Spinal cord (tissue), 10 donors: ENCODE results near the gene EEFSEC. TPM values are rescaled to one million over a fixed set of nuclear protein-coding genes. Genes with fewer than 3 reads are reported as not detected.
A peak's percentile ranks its signal among the peaks of the same experiment; 100 is the strongest.
"Not testable (repeated sequence)": the region's sequence is repeated elsewhere in the genome, so short reads cannot be mapped to it uniquely, and the experiment has no call there.

ENCODE experiments used
- DNase-seq, 6 donors: peaks; one replicate each; pipeline versions ENCODE4 v3.0.0 to v3.0.0-alpha.2; 2013 to 2015; ENCODE audit warnings: low spot score in 6 of 6, low read depth in 4 of 6
- H3K27ac ChIP-seq: one replicate; pipeline ENCODE4 v1.5.1; 2013; ENCODE audit warnings: low read depth, low read length, control low read depth
- H3K27me3 ChIP-seq: one replicate; pipeline ENCODE4 v1.6.1; 2013; ENCODE audit warnings: low read length; ENCODE audit not compliant: control insufficient read depth, insufficient read depth
- H3K36me3 ChIP-seq: one replicate; pipeline ENCODE4 v1.6.1; 2013; ENCODE audit warnings: low read length; ENCODE audit not compliant: control insufficient read depth, insufficient read depth
- H3K4me1 ChIP-seq: one replicate; pipeline ENCODE4 v1.6.1; 2013; ENCODE audit warnings: low read length; ENCODE audit not compliant: control insufficient read depth, insufficient read depth
- H3K4me3 ChIP-seq: one replicate; pipeline ENCODE4 v1.5.1; 2013; ENCODE audit warnings: low read depth, low read length, control low read depth
- H3K9me3 ChIP-seq: one replicate; pipeline ENCODE4 v1.6.1; 2013; ENCODE audit warnings: low read length; ENCODE audit not compliant: control insufficient read depth, insufficient read depth
- WGBS: methylation state at CpG from one replicate; pipeline ENCODE4 v1.1.5; 2013; ENCODE audit warnings: missing lambda C conversion rate; ENCODE audit not compliant: insufficient coverage; 5-methylcytosine and 5-hydroxymethylcytosine counted together
- polyA plus RNA-seq, 2 donors: library from polyadenylated mRNA; unstranded; fragments of 120-200 nt; gene quantifications; one replicate each; pipeline ENCODE4 v1.2.1, GENCODE V29; 2013; ENCODE audit not compliant: insufficient read length in 2 of 2
- total RNA-seq, 2 donors: library from RNA; depleted of rRNA in 1 of 2; stranded (reverse); fragments of 120-200 nt in 1 of 2; fragments of >200 nt in 1 of 2; gene quantifications; one replicate each; pipeline versions ENCODE4 v1.2.3 to v1.2.4, GENCODE V29; 2013 to 2014
- donor health status: healthy.

Gene EEFSEC
- total and polyA plus RNA-seq, 4 donors: 6.4 to 29.1 (median 18.3) TPM

DNA sequence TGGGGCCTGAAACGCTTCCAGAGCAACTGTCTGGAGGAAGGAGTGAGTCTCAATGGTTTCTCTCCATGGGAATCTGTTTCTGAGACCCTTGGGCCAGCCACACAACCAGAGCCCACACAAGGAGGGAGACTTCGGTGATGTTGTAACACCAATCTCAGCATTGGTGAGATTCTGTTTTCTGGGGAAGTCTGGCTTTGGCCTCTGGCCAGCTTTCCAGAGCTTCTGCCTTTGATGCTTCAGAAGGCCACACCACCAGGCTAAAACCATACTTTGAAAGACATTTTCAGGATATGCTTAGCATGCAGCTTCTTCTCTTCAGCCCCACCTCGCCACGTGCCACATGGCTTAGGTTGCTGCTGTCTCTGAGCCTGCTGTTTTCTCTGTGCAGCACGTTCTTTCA, 3.6 kb upstream of the EEFSEC start:
- WGBS: 73% methylated on average over 4 of the region's 5 CpGs
- H3K27me3 ChIP-seq: no peaks in the 10 kb centered on the region
- H3K9me3 ChIP-seq: no peaks in the 10 kb centered on the region
- no peak overlapping the region for H3K4me3 ChIP-seq
- no peak overlapping the region for H3K27ac ChIP-seq
- peaks cover 5% of the 10 kb centered on the region for H3K4me1 ChIP-seq
- DNase-seq: no peak
- peaks cover 4% of the 10 kb centered on the region for H3K36me3 ChIP-seq

- Histone ChIP-seq H3K27ac (no peak overlapping the region), H3K27me3 (no peaks in the 10 kb centered on the region), H3K4me3 (no peak overlapping the region), H3K9me3 (no peaks in the 10 kb centered on the region), H3K4me1 (peaks cover 6% of the 10 kb centered on the region), H3K36me3 (no peaks in the 10 kb centered on the region)
- WGBS: 100% methylated on average over 3 of the region's 5 CpGs
- no peak for DNase-seq
Measured at GRCh38 chr3:128151758-128152274, 1.5 kb upstream of the EEFSEC start.

- Histone ChIP-seq H3K9me3 (peaks cover 4% of the 10 kb centered on the region), H3K4me3 (peak overlapping the region; percentile 53), H3K4me1 (peaks cover 6% of the 10 kb centered on the region), H3K27ac (no peak overlapping the region), H3K27me3 (no peaks in the 10 kb centered on the region), H3K36me3 (no peaks in the 10 kb centered on the region)
- peak in 1 of 6 donors; percentile 9 for DNase-seq
- 82% methylated on average over 5 of the region's 29 CpGs for WGBS
Measured at GRCh38 chr3:128152419-128153155, 694 bp upstream of the EEFSEC start.

DNA sequence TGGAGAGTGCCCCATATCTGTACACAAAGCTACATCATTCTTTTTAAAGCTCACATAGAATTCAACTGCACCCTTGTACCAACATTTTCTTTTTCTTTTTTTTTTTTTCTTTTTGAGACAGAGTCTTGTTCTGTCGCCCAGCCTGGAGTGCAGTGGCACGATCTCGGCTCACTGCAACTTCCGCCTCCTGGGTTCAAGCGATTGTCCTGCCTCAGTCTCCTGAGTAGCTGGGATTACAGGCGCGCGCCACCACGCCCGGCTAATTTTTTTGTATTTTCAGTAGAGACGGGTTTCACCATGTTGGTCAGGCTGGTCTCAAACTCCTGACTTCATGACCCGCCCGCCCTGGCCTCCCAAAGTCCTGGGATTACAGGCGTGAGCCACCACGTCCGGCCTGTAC, 1.1 kb downstream of the EEFSEC start:
- WGBS: 86% methylated on average over 15 of the region's 16 CpGs
- DNase-seq, H3K36me3 ChIP-seq, H3K27me3 ChIP-seq, H3K9me3 ChIP-seq, H3K27ac ChIP-seq, H3K4me1 ChIP-seq: not testable (repeated sequence)
- H3K4me3 ChIP-seq: peak overlapping the region; percentile 53

DNA sequence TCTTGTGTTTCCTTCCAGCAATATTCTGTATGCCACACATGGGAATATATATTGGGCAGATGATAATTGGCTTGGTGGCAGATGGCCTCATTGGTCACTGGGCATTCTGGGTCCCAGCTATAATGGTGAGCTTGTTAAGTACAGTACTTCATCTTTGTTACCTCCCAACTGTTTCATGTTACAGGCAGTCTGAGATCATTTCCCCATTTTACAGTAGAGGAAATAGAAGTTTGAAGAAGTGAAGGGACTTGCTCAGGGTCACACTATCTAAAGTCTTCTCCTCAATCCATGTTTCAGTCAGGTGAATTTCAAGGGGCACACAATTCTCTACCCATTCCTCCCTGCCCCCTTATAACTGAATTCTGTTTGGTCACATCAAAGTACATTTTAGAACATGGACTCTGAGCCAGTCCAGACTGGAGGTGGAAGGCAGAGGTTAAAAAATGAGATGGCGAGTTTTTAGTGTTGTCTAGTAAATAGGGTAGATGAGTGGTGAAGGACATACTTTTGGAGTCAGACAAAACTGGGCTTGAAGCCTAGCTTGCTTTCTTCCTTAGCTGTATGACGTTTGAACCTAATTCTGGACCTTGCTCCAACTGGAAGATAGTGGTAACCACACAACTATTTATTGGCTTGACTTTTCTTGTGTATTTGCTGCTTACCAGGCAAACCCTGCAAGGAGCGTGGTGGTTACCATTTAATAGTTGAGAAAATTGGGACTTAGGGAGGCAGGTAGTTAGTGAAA, 2.5 kb downstream of the EEFSEC start:
- Histone ChIP-seq H3K36me3 (no peaks in the 10 kb centered on the region), H3K4me3 (no peak overlapping the region), H3K9me3 (peaks cover 4% of the 10 kb centered on the region), H3K4me1 (peaks cover 6% of the 10 kb centered on the region), H3K27ac (no peak overlapping the region), H3K27me3 (no peaks in the 10 kb centered on the region)
- WGBS: 100% methylated on average over 1 of the region's 3 CpGs
- DNase-seq: no peak

DNA sequence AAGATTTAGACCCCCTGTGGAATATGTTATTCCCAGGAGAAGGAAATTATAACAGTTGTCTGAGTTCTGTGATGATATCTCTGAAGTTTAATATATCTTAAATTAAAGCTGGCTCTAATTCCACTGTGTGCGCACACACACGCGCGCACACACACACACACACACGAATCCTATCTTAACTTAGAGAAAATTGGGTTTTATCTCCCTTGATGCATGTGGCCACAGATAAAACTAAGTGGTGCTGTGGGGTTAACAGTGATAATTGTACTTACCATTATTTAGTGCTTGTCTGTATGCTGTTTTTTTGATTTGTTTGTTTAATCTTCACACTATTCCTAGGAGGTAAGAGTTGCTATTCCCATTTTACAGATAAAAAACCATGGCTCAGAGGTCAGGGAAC, 7.4 kb downstream of the EEFSEC start:
- H3K27me3 ChIP-seq: no peaks in the 10 kb centered on the region
- DNase-seq: no peak
- H3K36me3 ChIP-seq: peaks cover 5% of the 10 kb centered on the region
- no peaks in the 10 kb centered on the region for H3K4me1 ChIP-seq
- WGBS: no CpG with 5 or more reads among the region's 5 CpGs
- H3K9me3 ChIP-seq: peaks cover 4% of the 10 kb centered on the region
- H3K27ac ChIP-seq: no peak overlapping the region
- no peak overlapping the region for H3K4me3 ChIP-seq

DNA sequence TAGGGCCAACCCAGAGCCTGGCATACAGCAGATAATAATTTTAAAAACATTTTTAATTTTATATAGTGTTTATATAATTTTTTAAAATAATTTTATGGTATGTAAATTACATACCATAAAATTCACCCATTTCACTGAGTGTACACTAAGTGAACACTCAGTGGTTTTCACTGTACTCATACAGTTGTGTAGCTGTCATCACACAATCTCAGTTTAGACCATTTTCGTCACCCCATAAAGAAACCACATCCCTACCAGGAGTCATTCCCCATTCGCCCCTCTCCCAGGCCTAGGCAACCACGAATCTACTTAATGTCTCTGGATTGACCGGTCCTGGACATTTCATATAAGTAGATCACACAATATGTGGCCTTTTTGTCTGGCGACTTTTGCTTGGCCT, 10.2 kb downstream of the EEFSEC start:
- Histone ChIP-seq H3K27me3 (no peaks in the 10 kb centered on the region), H3K27ac (no peak overlapping the region), H3K36me3 (peaks cover 5% of the 10 kb centered on the region), H3K4me1 (peaks cover 11% of the 10 kb centered on the region), H3K4me3 (no peak overlapping the region), H3K9me3 (no peaks in the 10 kb centered on the region)
- 94% methylated on average over 3 of the region's 5 CpGs for WGBS
- no peak for DNase-seq

- peaks cover 5% of the 10 kb centered on the region for H3K36me3 ChIP-seq
- H3K27me3 ChIP-seq: no peaks in the 10 kb centered on the region
- no peak for DNase-seq
- H3K4me3 ChIP-seq: no peak overlapping the region
- peaks cover 13% of the 10 kb centered on the region for H3K4me1 ChIP-seq
- no peak overlapping the region for H3K27ac ChIP-seq
- WGBS: 83% methylated on average over 3 of the region's 5 CpGs
- H3K9me3 ChIP-seq: no peaks in the 10 kb centered on the region
Measured at GRCh38 chr3:128166971-128167453, 13.7 kb downstream of the EEFSEC start.

DNA sequence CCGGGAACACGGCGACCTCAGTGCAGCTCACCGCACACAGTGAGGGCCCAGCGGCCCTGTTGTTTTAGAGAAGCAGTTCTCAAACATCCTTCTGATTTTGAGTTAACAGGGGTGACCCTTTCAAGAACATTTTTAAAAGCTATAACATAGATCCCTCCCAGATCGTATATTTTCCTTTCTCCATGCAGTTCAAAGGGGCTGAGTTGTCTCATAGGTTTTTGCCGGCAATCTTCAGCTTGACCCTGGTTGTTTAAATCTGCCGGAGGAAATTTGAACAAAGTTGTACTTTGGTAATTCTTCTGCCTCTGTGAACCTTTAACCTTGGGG, 14.3 kb downstream of the EEFSEC start:
- WGBS: 56% methylated on average over 6 of the region's 8 CpGs

More for the DNA sequence above, 14.3 kb downstream of the EEFSEC start:
- Histone ChIP-seq H3K36me3 (peaks cover 5% of the 10 kb centered on the region), H3K27ac (no peak overlapping the region), H3K4me3 (no peak overlapping the region), H3K9me3 (no peaks in the 10 kb centered on the region), H3K27me3 (no peaks in the 10 kb centered on the region), H3K4me1 (peaks cover 13% of the 10 kb centered on the region)
- no peak for DNase-seq
